Parathyroid adenoma (tissue), 2 donors: ENCODE data around the gene ART5.

Experiments used
- H2AFZ ChIP-seq: fragments of 300-600 bp; sonication (generic); one replicate; pipeline ENCODE4 v1.7.0; 2017; ENCODE audit warnings: antibody characterized with exemption, mild to moderate bottlenecking
- H3K27ac ChIP-seq: fragments of 300-600 bp; sonication (generic); one replicate; pipeline ENCODE4 v1.7.0; 2017
- H3K27me3 ChIP-seq: fragments of 300-600 bp; sonication (generic); one replicate; pipeline ENCODE4 v1.7.0; 2017; ENCODE audit warnings: low read length; ENCODE audit not compliant: control insufficient read depth, insufficient read depth
- H3K36me3 ChIP-seq: fragments of 300-600 bp; sonication (generic); one replicate; pipeline ENCODE4 v1.7.0; 2017; ENCODE audit warnings: low read length; ENCODE audit not compliant: control insufficient read depth, insufficient read depth
- H3K4me1 ChIP-seq: fragments of 300-600 bp; sonication (generic); one replicate; pipeline ENCODE4 v1.7.0; 2017; ENCODE audit warnings: control low read depth
- H3K4me2 ChIP-seq: fragments of 300-600 bp; sonication (generic); one replicate; pipeline ENCODE4 v1.7.0; 2017; ENCODE audit warnings: low read length
- H3K4me3 ChIP-seq: fragments of 300-600 bp; sonication (generic); one replicate; pipeline ENCODE4 v1.7.0; 2017; ENCODE audit warnings: low read depth, low read length
- H3K79me2 ChIP-seq: fragments of 300-600 bp; sonication (generic); one replicate; pipeline ENCODE4 v1.7.0; 2017; ENCODE audit warnings: control low read depth
- H3K9ac ChIP-seq: fragments of 300-600 bp; sonication (generic); one replicate; pipeline ENCODE4 v1.7.0; 2017; ENCODE audit warnings: mild to moderate bottlenecking
- H3K9me3 ChIP-seq: fragments of 300-600 bp; sonication (generic); one replicate; pipeline ENCODE4 v1.7.0; 2017; ENCODE audit warnings: low read length; ENCODE audit not compliant: control insufficient read depth
- CTCF ChIP-seq: fragments of 300-600 bp; sonication (generic); IDR thresholded peaks from one replicate; pipeline ENCODE4 v1.7.0; 2017; ENCODE audit warnings: antibody characterized with exemption, mild to moderate bottlenecking
- donor health status: primary hyperparathyroidism.

The ART5 gene

GRCh38 chr11:3639841-3640240 lies 2.0 kb downstream of the ART5 start:
- H3K4me3 ChIP-seq = no peak overlapping the region
- no peaks in the 10 kb centered on the region for H3K79me2 ChIP-seq
- no peak for TF ChIP-seq CTCF
- no peak overlapping the region for H3K27ac ChIP-seq
- H2AFZ ChIP-seq = no peak overlapping the region
- no peaks in the 10 kb centered on the region for H3K9me3 ChIP-seq
- no peak overlapping the region for H3K4me2 ChIP-seq
- H3K36me3 ChIP-seq = no peaks in the 10 kb centered on the region
- H3K9ac ChIP-seq = no peak overlapping the region
- no peaks in the 10 kb centered on the region for H3K27me3 ChIP-seq
- peaks cover 6% of the 10 kb centered on the region for H3K4me1 ChIP-seq

GRCh38 chr11:3638513-3638912 lies 3.3 kb downstream of the ART5 start:
- H2AFZ ChIP-seq = no peak overlapping the region

GRCh38 chr11:3637201-3637600 lies 4.6 kb downstream of the ART5 start:
- H3K27ac ChIP-seq = no peak overlapping the region
- H3K4me3 ChIP-seq = no peak overlapping the region
- H3K4me2 ChIP-seq = no peak overlapping the region
- no peaks in the 10 kb centered on the region for H3K27me3 ChIP-seq
- TF ChIP-seq CTCF = no peak
- no peaks in the 10 kb centered on the region for H3K4me1 ChIP-seq
- H3K36me3 ChIP-seq = no peaks in the 10 kb centered on the region
- H2AFZ ChIP-seq = no peak overlapping the region
- H3K9ac ChIP-seq = no peak overlapping the region
- no peaks in the 10 kb centered on the region for H3K9me3 ChIP-seq
- H3K79me2 ChIP-seq = no peaks in the 10 kb centered on the region

More at GRCh38 chr11:3638513-3638912, 3.3 kb downstream of the ART5 start:
- H3K4me3 ChIP-seq = no peak overlapping the region
- no peaks in the 10 kb centered on the region for H3K27me3 ChIP-seq
- H3K36me3 ChIP-seq = no peaks in the 10 kb centered on the region
- no peak overlapping the region for H3K4me2 ChIP-seq
- no peak overlapping the region for H3K27ac ChIP-seq
- H3K79me2 ChIP-seq = no peaks in the 10 kb centered on the region
- H3K4me1 ChIP-seq = peaks cover 6% of the 10 kb centered on the region
- no peak overlapping the region for H3K9ac ChIP-seq
- TF ChIP-seq CTCF = no peak
- H3K9me3 ChIP-seq = no peaks in the 10 kb centered on the region

- Histone ChIP-seq H2AFZ (no peak overlapping the region), H3K9me3 (no peaks in the 10 kb centered on the region), H3K4me1 (no peaks in the 10 kb centered on the region), H3K27me3 (no peaks in the 10 kb centered on the region), H3K79me2 (no peaks in the 10 kb centered on the region), H3K36me3 (no peaks in the 10 kb centered on the region), H3K4me2 (no peak overlapping the region), H3K9ac (no peak overlapping the region), H3K4me3 (no peak overlapping the region), H3K27ac (no peak overlapping the region)
- TF ChIP-seq CTCF = no peak
Measured at GRCh38 chr11:3635641-3636375, 6.0 kb downstream of the ART5 start.

- Histone ChIP-seq H3K4me2 (no peak overlapping the region), H3K27ac (no peak overlapping the region), H3K4me1 (no peaks in the 10 kb centered on the region), H3K79me2 (no peaks in the 10 kb centered on the region), H3K27me3 (no peaks in the 10 kb centered on the region), H3K36me3 (no peaks in the 10 kb centered on the region), H3K9me3 (no peaks in the 10 kb centered on the region), H3K4me3 (no peak overlapping the region), H3K9ac (no peak overlapping the region), H2AFZ (no peak overlapping the region)
- TF ChIP-seq CTCF = no peak
Measured at GRCh38 chr11:3632070-3632660, 9.6 kb downstream of the ART5 start.
